GM12878 (cell line): ENCODE results near the gene SCMH1. TPM values are rescaled to one million over a fixed set of nuclear protein-coding genes. Genes with fewer than 3 reads are reported as not detected.

Source experiments
- ATAC-seq: fragments of 200-7000 bp; cut with Tn5 transposase; 3 replicates; pipeline ENCODE4 v1.9.1; 2020; ENCODE audit warnings: mild to moderate bottlenecking, moderate library complexity
- BruUV-seq: library from RNA; stranded (reverse); fragments of 400-500 nt; replicated peaks from 2 replicates; lab custom pipeline; 2021; lab: Mats Ljungman, UMichigan
- CTCF ChIA-PET: fragments of 300-600 bp; sonication (Branson Sonifier 250); formaldehyde crosslinking; extraction: SDS; loops from one replicate; lab custom pipeline; 2021; ENCODE audit warnings: inconsistent platforms; lab: Yijun Ruan, JAX
- POLR2A ChIA-PET: fragments of 350-600 bp; formaldehyde crosslinking; extraction: SDS; loops from one replicate; lab custom pipeline; 2021; ENCODE audit warnings: inconsistent platforms; lab: Charles Lee
- RAD21 ChIA-PET: fragments of 300-600 bp; sonication (Branson Sonifier 250); formaldehyde crosslinking; loops from one replicate; lab custom pipeline; 2023; ENCODE audit warnings: antibody characterized with exemption; ENCODE audit not compliant: unreplicated experiment; lab: Charles Lee
- SMC1A ChIA-PET: fragments of 300-600 bp; sonication (Branson Sonifier 250); formaldehyde crosslinking; loops from one replicate; lab custom pipeline; 2023; ENCODE audit not compliant: unreplicated experiment, uncharacterized antibody; lab: Charles Lee
- DNase-seq: peaks from one replicate; pipeline ENCODE4 v3.0.0-alpha.2; 2011; ENCODE audit warnings: low read depth, low spot score
- FAIRE-seq: peaks from 3 replicates; lab custom pipeline; 2011; peaks lifted over from hg19 to GRCh38; lab: Jason Lieb, UNC
- H2AFZ ChIP-seq: 2 replicates; pipeline ENCODE4 v1.6.0; 2011; ENCODE audit warnings: low read depth, low read length, control low read depth; ENCODE audit not compliant: control insufficient read depth
- H3K27ac ChIP-seq: 2 replicates; pipeline ENCODE4 v1.5.1; 2011; ENCODE audit warnings: control low read depth; ENCODE audit not compliant: control insufficient read depth, insufficient read depth
- H3K27me3 ChIP-seq, 2 experiments: replicated peaks in 1 of 2; 2 replicates each; pipeline versions ENCODE4 v1.6.0 to v1.6.1; 2011; ENCODE audit warnings: low read length in 1 of 2; ENCODE audit not compliant: control insufficient read depth in 2 of 2, insufficient read depth in 2 of 2
- H3K36me3 ChIP-seq, 2 experiments: 2 replicates each; pipeline ENCODE4 v1.5.1; 2011; ENCODE audit warnings: low read length in 1 of 2; ENCODE audit not compliant: control insufficient read depth in 2 of 2, insufficient read depth in 2 of 2
- H3K4me1 ChIP-seq: 2 replicates; pipeline ENCODE4 v1.6.1; 2011; ENCODE audit warnings: mild to moderate bottlenecking, low read length, moderate library complexity, mixed read lengths; ENCODE audit not compliant: control insufficient read depth, insufficient read depth
- H3K4me2 ChIP-seq: 2 replicates; pipeline ENCODE4 v1.6.0; 2011; ENCODE audit warnings: control low read depth; ENCODE audit not compliant: control insufficient read depth, insufficient read depth
- H3K4me3 ChIP-seq: fragments of 200-600 bp; sonication (generic); 2 replicates; pipeline ENCODE4 v1.5.1; 2016
- H3K79me2 ChIP-seq: 2 replicates; pipeline ENCODE4 v1.6.0; 2011; ENCODE audit warnings: low read length; ENCODE audit not compliant: control insufficient read depth, insufficient read depth
- H3K9ac ChIP-seq: 2 replicates; pipeline ENCODE4 v1.8.0; 2011; ENCODE audit warnings: low read length, control low read depth, mixed read lengths; ENCODE audit not compliant: control insufficient read depth, insufficient read depth
- H3K9me3 ChIP-seq: replicated peaks from 3 replicates; pipeline ENCODE4 v1.5.1; 2011; ENCODE audit warnings: mild to moderate bottlenecking, low read length; ENCODE audit not compliant: control insufficient read depth, insufficient read depth
- H4K20me1 ChIP-seq: 2 replicates; pipeline ENCODE4 v1.6.0; 2011; ENCODE audit not compliant: control insufficient read depth, insufficient read depth
- CBX5 ChIP-seq: sonication (generic); IDR thresholded peaks from 2 replicates; pipeline ENCODE4 v1.6.1; 2016; ENCODE audit warnings: low read depth, moderate library complexity, mild to moderate bottlenecking, inconsistent platforms
- ETV6 ChIP-seq, 2 experiments: fragments of 450-650 bp in 1 of 2; IDR thresholded peaks in 1 of 2; conservative IDR thresholded peaks in 1 of 2; 2 replicates each; pipeline ENCODE4 v1.6.1; 2014; ENCODE audit warnings: antibody characterized with exemption in 1 of 2, borderline replicate concordance in 1 of 2, low read depth in 1 of 2, mild to moderate bottlenecking in 1 of 2, moderate library complexity in 1 of 2
- FOXK2 ChIP-seq: fragments of 450-650 bp; IDR thresholded peaks from 2 replicates; pipeline ENCODE4 v1.6.1; 2017; ENCODE audit warnings: mild to moderate bottlenecking, moderate library complexity
- IKZF2 ChIP-seq, 2 experiments: fragments of 450-650 bp; IDR thresholded peaks; 2 replicates each; pipeline ENCODE4 v1.6.1; 2017; ENCODE audit warnings: mild to moderate bottlenecking in 2 of 2, moderate library complexity in 2 of 2
- MTA3 ChIP-seq: IDR thresholded peaks from 2 replicates; pipeline ENCODE4 v1.6.1; 2012; ENCODE audit warnings: low read length, inconsistent platforms, borderline replicate concordance
- MXI1 ChIP-seq: fragments of 150-350 bp; IDR thresholded peaks from 2 replicates; pipeline ENCODE4 v1.6.1; 2011; ENCODE audit warnings: low read depth, mild to moderate bottlenecking, inconsistent platforms, low read length, improper control_type of control experiment
- MYC ChIP-seq: IDR thresholded peaks from 2 replicates; pipeline ENCODE4 v1.6.1; 2011; ENCODE audit warnings: mild to moderate bottlenecking, low read length, moderate library complexity, inconsistent platforms; ENCODE audit not compliant: insufficient read depth, insufficient replicate concordance, insufficient read length, severe bottlenecking
- NR2C1 ChIP-seq: fragments of 450-650 bp; IDR thresholded peaks from 2 replicates; pipeline ENCODE4 v1.6.1; 2017; ENCODE audit warnings: antibody characterized with exemption, mild to moderate bottlenecking, moderate library complexity
- RELA ChIP-seq: fragments of 450-650 bp; IDR thresholded peaks from 2 replicates; pipeline ENCODE4 v1.8.0; 2014; ENCODE audit warnings: borderline replicate concordance; ENCODE audit not compliant: partially characterized antibody
- SMAD1 ChIP-seq: fragments of 450-650 bp; IDR thresholded peaks from 2 replicates; pipeline ENCODE4 v1.6.1; 2018; ENCODE audit warnings: mild to moderate bottlenecking, low read depth; ENCODE audit not compliant: partially characterized antibody
- ZBTB11 ChIP-seq: fragments of 450-650 bp; formaldehyde crosslinking; IDR thresholded peaks from 2 replicates; pipeline ENCODE4 v1.5.0; 2022; ENCODE audit warnings: mild to moderate bottlenecking, missing genetic modification characterization
- ZNF207 ChIP-seq: fragments of 450-650 bp; IDR thresholded peaks from 2 replicates; pipeline ENCODE4 v1.6.1; 2014; ENCODE audit warnings: antibody characterized with exemption, mild to moderate bottlenecking, borderline replicate concordance
- WGBS: methylation state at CpG from one replicate; pipeline ENCODE4 v1.1.6; 2016; ENCODE audit warnings: low lambda C conversion rate; ENCODE audit not compliant: insufficient replicate concordance, insufficient coverage; ENCODE audit errors: missing lambda C conversion rate; 5-methylcytosine and 5-hydroxymethylcytosine counted together
- in situ Hi-C: fragments of 300-500 bp; cut with MboI; formaldehyde crosslinking; loops from 9 replicates; pipeline ENCODE4 v1.14.3; 2018; ENCODE audit warnings: mixed read lengths
- intact Hi-C: fragments of 100-400 bp; cut with micrococcal nuclease; formaldehyde crosslinking; loops from one replicate; pipeline ENCODE4 v1.14.2; 2022; ENCODE audit not compliant: unreplicated experiment
- polyA plus RNA-seq, 11 experiments: library from polyadenylated mRNA; depleted of rRNA in 4 of 11; unstranded in 6 of 11; stranded (reverse) in 5 of 11; fragments of >200 nt; fragmentation: Nextera tagmentation in 4 of 11; fragmentation: Illumina TruSeq in 1 of 11; extraction: Ambion mirVana in 4 of 11; extraction: Trizol in 1 of 11; gene quantifications; 1 replicate in 1 of 11; 2 replicates in 10 of 11; pipeline versions ENCODE4 v1.2.1 to v1.2.3, GENCODE V29; 2011 to 2016; ENCODE audit warnings: inconsistent platforms in 2 of 11, missing spikeins in 2 of 11, low read depth in 1 of 11
- total RNA-seq, 4 experiments: library from RNA; depleted of rRNA in 3 of 4; stranded (reverse); fragments of >200 nt in 3 of 4; fragmentation: Illumina TruSeq in 1 of 4; extraction: Trizol in 1 of 4; gene quantifications; 2 replicates each; pipeline versions ENCODE4 v1.2.1 to v1.2.3, GENCODE V29; 2013 to 2021
- TF ChIP-seq, protein P1 (sequence below): IDR thresholded peaks from 2 replicates; pipeline ENCODE4 v1.6.1; 2011; ENCODE audit warnings: mild to moderate bottlenecking, low read depth, low read length, moderate library complexity; ENCODE audit not compliant: insufficient replicate concordance
- TF ChIP-seq, protein P2 (sequence below): fragments of 450-650 bp; IDR thresholded peaks from 2 replicates; pipeline ENCODE4 v1.6.1; 2016; ENCODE audit warnings: mild to moderate bottlenecking

The SCMH1 gene
- total and polyA plus RNA-seq, 10 of the 15 experiments (the other 5 are each of a cell fraction or from before 2014, with no cell fraction given), result 7.5 to 44.1 (median 27.8) TPM

DNA sequence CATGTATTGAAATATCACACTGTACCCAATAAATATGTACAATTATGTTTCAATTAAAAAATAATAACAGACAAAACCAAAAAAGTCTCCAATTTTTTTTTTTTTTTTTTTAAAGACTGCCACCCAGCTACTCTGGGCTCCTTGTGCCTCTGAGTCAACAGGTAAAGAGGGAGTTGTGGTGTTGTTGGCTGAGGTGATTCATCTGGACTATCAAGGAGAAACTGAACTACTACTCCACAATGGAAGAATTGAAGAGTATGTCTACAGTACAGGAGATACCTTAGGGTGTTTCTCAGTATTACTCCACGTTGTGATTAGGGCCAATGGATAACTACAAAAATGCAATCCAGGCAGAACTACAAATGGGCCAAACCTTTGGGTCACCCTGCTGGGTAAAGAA lies 67.9 kb downstream of the SCMH1 start:
- H4K20me1 ChIP-seq, result no peaks in the 10 kb centered on the region
- peaks cover 8% of the 10 kb centered on the region for H3K9me3 ChIP-seq
- H3K27me3 ChIP-seq, result no peaks in the 10 kb centered on the region
- intact Hi-C loops, result no loop called here
- RAD21 ChIA-PET, result interaction anchor here (2.5 kb wide), 1 partner anchor 67 kb away, joined by 5 read pairs; no protein-coding TSS in a partner anchor
- no peak overlapping the region for H2AFZ ChIP-seq
- FAIRE-seq (no peak), ATAC-seq (no peak; the same call in 2 of the 3 replicates), DNase-seq (no peak)
- peaks cover 27% of the 10 kb centered on the region for H3K4me1 ChIP-seq
- SMC1A ChIA-PET, result interaction anchor here (0.8 to 1.5 kb wide), 4 partner anchors 9 to 42 kb away, joined by 3 to 5 read pairs (median 3); no protein-coding TSS in a partner anchor
- H3K79me2 ChIP-seq, result peaks cover 6% of the 10 kb centered on the region
- whole genome bisulfite sequencing, result 47% methylated on average over 1 of the region's 1 CpG
- POLR2A ChIA-PET, result no interaction called here
- H3K4me3 ChIP-seq, result no peak overlapping the region
- no TSS peak for BruUV-seq
- no peak overlapping the region for H3K4me2 ChIP-seq
- peaks cover 0 to 3% of the 10 kb centered on the region in 2 experiments; a peak in 2 of 4 replicates for H3K36me3 ChIP-seq
- CTCF ChIA-PET, result no interaction called here
- H3K27ac ChIP-seq, result no peak overlapping the region
- in situ Hi-C loops, result no loop called here
- H3K9ac ChIP-seq, result no peak overlapping the region
- TF ChIP-seq MTA3, result no peak
- TF ChIP-seq, protein P1, sequence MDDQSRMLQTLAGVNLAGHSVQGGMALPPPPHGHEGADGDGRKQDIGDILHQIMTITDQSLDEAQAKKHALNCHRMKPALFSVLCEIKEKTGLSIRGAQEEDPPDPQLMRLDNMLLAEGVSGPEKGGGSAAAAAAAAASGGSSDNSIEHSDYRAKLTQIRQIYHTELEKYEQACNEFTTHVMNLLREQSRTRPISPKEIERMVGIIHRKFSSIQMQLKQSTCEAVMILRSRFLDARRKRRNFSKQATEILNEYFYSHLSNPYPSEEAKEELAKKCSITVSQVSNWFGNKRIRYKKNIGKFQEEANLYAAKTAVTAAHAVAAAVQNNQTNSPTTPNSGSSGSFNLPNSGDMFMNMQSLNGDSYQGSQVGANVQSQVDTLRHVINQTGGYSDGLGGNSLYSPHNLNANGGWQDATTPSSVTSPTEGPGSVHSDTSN, result no peak
- no peak for TF ChIP-seq FOXK2
- TF ChIP-seq RELA, result no peak
- TF ChIP-seq CBX5, result no peak
- TF ChIP-seq IKZF2 (IDR thresholded peaks at IDR 0.05), result no peak
- TF ChIP-seq NR2C1, result no peak
- TF ChIP-seq MXI1, result no peak
- TF ChIP-seq MYC, result no peak
- TF ChIP-seq, protein P2, sequence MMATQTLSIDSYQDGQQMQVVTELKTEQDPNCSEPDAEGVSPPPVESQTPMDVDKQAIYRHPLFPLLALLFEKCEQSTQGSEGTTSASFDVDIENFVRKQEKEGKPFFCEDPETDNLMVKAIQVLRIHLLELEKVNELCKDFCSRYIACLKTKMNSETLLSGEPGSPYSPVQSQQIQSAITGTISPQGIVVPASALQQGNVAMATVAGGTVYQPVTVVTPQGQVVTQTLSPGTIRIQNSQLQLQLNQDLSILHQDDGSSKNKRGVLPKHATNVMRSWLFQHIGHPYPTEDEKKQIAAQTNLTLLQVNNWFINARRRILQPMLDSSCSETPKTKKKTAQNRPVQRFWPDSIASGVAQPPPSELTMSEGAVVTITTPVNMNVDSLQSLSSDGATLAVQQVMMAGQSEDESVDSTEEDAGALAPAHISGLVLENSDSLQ, result no peak
- no peak for TF ChIP-seq SMAD1
- no peak for TF ChIP-seq ZNF207
- no peak for TF ChIP-seq ZBTB11 (CRISPR knock-in tag)
- TF ChIP-seq ETV6 (conservative IDR thresholded peaks at IDR 0.05 in 1 of 2, IDR thresholded peaks at IDR 0.05 in 1 of 2; ENCODE audit: borderline replicate concordance in 1 of 2, low read depth in 1 of 2), result no peak
